Measurements from ENCODE around the gene SLC25A13.
A peak's percentile ranks its signal among the peaks of the same experiment; 100 is the strongest.

The SLC25A13 gene

DNA sequence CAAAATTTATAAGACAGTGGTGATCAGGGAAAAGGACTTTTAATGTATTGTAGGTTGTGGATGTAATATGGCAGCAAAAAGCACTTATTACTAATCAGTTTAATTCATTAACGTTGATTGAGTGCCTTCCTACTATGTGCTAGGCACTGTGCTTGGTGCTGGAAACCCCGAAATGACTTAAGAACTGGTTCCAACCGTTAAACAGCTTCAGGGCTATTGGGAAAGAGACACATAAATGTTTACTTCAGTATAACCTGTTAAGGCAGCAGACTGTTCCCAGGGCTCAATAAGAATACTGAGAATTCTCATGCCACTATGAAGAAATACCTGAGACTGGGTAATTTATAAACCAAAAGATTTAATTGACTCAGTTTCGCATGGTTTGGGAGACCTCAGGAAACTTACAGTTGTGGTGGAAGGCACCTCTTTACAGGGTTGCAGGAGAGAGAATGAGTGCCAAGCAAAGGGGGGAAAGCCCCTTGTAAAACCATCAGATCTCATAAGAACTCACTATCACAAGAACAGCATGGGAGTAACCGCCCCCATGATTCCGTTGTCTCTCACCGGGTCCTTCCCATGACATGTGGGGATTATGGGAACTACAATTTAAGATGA, 1.1 kb upstream of the SLC25A13 start:
- no peak for DNase-seq (ENCODE audit: low spot score)

- DNase-seq (ENCODE audit: low spot score) = no peak
These were observed 436 bp upstream of the SLC25A13 start for GRCh38 chr7:96322373-96322695.

DNA sequence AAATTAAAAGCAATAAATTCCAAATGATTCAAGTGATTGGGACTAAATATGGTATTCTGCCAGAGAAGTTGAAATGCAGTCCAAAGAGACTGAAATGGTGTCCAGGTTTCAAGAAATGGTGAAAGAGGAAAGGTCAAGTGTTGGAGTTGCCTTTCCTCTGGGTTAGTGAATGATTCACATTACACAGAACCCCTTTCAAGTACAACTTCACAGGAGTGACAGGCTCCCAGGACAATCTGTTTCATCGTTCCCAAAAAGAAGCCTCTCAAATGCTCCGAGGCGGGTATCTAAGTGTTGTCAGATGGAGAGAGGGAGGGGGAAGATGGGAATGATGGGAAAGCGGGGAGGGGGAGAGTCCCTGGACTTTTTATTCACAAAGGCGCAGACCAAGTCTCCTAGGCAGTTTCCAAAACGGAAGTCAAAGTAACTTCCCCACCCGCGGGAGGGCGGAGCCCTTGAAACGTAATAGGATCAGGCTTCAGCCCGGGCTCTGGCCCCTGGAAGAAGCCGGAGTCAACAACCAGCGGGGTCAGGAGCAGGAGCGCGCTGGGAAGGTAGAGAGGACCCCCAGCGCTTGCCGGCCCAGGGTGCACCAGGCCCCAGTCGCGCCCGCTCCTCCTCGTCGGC, 754 bp downstream of the SLC25A13 start:
- peak; percentile 86 for DNase-seq (ENCODE audit: low spot score)

GRCh38 chr7:96320442-96320841, 1.5 kb downstream of the SLC25A13 start:
- DNase-seq (ENCODE audit: low spot score) = no peak

DNA sequence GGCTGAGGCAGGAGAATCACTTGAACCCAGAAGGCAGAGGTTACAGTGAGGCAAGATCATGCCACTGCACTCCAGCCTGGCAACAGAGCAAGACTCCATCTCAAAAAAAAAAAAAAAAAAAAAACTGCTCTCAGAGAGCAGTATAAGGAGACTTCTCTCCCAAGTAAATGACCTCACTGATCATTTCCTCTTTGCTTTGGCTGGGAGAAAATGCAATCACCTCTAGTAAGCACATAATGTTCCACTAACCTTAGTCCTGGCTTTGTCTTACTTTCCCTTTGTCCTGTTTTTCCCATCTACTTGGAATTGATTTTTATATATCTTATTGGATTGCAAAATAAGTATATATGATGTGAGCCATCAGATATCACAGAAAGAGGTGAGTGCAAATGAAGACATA, 2.5 kb downstream of the SLC25A13 start:
- no peak for DNase-seq (ENCODE audit: low spot score)

DNA sequence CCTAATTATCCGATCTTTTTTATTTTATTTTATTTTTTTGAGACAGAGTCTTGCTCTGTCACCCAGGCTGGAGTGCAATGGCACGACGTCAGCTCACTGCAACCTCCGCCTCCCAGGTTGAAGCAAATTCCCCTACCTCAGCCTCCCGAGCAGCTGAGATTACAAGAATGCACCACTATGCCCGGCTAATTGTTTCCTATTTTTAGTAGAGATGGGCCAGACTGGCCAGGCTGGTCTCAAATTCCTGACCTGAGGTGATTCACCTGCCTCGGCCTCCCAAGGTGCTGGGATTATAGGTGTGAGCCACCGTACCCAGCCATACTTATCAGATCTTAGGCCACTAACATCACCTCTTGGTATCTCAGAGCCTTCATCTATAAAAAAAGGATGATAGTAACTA, 4.9 kb downstream of the SLC25A13 start:
- no peak for DNase-seq (ENCODE audit: low spot score)

GRCh38 chr7:96315125-96315512, 6.8 kb downstream of the SLC25A13 start:
- no peak for DNase-seq (ENCODE audit: low spot score)

DNA sequence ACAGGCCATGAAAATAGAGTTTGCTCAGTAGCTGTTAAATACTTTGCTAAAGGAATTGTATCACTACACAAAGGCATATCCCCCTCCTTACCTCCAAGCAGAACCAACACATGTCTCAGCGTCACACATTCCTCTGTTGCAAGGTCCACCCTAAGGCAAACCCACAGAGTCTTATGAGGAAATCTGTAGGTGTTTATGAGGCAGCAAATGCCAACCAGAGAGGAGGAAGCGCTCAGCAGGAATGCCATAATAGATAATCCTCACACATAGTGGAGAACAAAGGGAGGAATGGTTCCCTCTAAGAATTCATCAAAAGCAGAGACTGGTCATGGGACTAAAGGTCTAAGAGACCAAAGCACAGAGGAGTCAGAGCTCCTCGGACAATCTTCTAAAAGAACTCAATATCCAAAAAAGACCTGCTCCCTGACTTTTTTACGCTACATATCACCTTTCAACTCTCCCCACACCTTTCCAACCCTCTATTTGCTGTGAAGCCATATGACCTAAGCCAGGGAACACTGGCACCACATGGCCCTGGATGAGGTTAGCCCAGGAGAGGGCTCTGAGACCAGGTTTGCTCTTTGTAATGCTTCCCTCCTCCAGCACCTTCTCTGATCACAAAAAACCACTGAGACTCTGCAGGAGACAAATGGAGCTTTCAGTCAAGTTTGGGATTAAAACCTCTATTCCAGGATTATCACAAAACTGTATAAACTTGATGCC, 7.3 kb downstream of the SLC25A13 start:
- DNase-seq (ENCODE audit: low spot score) = no peak

- DNase-seq (ENCODE audit: low spot score) = no peak
These were observed 8.0 kb downstream of the SLC25A13 start for GRCh38 chr7:96313940-96314339.

- DNase-seq (ENCODE audit: low spot score) = no peak
These were observed 9.4 kb downstream of the SLC25A13 start for GRCh38 chr7:96312502-96312901.

- peak; percentile 68 for DNase-seq (ENCODE audit: low spot score)
These were observed 9.9 kb downstream of the SLC25A13 start for GRCh38 chr7:96311967-96312366.

DNA sequence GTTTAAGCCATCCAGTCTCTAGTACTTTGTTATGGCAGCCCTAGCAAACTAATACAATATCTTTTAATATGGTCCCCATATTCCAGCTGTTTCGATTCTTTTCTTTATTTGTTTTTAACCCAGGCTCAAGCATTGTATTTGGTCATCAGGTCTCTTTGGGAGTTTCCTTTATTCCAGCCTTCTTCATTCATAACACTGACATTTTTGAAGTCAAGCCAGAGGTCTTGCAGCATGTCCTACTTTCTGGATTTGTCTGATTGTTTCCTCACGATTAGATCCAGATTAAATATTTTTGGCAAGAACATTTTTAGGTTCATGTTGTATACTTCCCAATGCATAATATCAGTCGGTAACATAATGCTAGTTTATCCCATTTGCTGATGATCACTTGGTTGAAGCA, 11.8 kb downstream of the SLC25A13 start:
- no peak for DNase-seq (ENCODE audit: low spot score)

GRCh38 chr7:96308950-96309263, 13.0 kb downstream of the SLC25A13 start:
- no peak for DNase-seq (ENCODE audit: low spot score)

DNA sequence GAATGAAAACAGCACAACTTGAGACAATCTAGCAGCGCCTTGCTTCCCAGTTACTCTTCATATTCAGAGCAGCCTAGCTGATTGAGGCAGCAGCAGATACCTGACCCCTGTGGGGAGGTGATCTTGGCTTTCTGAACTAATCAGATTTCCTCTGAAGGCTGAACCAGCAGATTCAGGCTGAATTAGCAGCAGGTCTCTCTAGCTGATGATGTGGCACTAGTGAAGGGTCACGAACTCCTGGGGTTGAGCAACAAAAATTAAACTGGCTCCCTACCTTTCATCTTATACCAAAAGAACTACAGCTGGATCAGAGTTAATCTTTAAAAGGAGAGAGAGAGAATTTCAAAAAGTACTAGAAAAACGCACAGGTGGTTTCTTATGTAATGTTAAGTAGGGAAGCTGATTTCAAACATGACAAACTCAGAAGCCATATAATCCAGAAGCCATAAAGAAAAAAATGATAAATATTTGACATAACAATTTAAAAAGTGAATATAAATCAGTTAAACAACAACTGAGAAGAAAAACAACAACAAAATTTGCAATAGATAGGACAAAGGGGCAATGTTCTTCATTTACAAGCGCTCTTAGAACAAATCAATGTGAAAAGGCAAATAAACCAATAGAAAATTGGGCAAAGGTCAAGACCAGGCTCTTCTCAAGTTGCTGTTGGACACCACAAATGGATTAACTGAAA, 13.5 kb downstream of the SLC25A13 start:
- no peak for DNase-seq (ENCODE audit: low spot score)

DNA sequence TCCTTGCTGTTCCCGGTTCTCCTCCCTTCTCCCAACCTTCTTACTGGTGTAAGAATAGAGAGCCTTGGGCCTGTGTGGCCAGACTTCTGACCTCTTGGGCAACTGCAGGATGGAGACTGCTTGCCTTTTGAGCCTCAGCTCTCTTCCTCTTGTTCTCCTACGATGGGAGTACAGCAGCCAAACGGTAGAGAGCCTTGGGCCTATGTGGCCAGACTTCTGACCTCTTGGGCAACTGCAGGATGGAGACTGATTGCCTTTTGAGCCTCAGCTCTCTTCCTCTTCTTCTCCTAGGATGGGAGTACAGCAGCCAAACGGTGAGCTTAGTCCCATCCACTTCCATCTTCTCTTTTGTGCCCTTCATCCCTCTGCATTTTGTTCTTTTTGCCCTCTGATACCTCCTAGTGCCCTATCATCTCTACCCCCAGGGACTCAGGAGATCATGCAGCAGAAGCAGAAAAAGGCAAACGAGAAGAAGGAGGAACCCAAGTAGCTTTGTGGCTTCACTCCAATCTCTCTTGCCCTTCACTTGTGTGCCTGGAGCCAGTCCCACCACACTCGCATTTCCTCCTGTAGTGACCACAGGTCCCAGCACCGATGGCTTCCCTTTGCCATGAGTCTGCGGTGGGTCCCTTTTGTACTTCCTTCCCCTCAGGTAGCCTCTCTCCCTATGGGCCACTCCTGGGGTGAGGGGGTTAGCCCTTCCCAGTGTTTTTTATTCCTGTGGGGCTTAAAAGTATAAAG, 15.3 kb downstream of the SLC25A13 start:
- peak; percentile 19 for DNase-seq (ENCODE audit: low spot score)

DNA sequence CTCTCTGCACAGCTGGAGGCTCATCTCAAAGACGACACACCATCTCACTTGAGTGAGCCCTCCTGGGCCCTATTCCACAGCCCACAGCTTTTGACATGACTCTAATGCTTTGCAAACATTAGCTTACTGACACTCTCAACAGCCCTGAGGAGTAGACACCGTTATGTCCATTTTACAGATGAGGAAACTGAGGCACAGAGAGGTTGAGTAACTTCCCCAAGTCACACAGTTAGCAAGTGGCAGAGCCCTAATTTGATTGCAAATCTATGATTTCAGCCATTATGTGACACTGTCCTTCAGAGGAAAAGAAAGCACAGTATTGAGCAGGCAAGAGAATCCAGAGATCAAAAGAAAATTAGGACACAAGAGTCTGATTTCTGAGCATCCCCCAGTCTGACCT, 16.0 kb downstream of the SLC25A13 start:
- no peak for DNase-seq (ENCODE audit: low spot score)

DNA sequence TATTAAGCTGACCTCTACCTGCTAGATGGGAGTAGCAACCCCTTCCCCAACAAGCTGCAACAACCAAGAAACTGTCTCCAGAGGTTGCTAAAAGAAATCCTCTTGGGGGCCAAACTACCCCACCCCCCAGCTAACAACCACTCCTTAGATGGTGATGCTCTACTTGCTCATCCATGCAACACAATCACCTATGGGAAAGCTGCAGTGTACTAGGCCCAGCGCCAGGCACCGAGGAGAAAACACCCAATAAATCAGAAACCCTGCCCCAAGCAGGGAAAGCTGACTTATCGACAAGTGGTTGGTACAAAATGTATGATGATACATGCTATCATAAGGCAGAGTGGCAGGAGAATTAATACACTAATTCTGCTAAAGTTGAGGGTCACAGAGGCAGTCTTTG, 17.3 kb downstream of the SLC25A13 start:
- DNase-seq (ENCODE audit: low spot score) = no peak

DNA sequence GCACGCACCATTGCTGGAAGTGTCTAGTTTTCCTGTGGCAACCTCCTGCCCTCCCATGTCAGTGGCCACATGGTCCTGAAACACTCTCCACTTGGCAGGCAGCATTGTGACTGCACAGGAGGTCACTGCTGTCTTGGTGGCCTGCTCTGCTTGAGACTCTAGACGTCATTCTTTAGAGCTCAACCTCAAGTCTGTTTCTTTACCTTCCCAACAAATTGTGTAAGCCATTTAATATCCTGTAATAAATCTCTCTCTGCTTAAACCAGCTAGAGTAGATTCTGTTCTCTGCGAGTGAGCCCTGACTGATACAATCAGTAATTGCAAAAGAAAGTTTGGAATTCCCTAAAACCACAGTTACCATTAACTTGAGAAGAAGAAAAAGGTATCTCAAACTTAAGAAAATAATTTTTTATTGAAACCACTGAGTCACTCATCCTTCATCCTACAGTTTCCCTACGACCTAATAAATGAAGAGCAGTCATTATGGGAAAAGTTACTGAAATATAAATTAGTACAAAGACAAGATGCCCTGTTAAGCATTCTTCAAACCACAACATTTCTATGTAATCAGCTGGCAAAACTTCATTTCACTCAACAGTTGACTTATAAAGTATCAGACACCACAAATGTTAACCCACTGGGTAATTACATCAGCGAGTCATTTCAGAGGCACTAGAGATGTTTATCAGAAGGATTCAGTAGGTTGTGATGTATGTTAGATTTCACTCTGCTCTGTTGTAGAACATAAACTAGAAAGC, 18.0 kb downstream of the SLC25A13 start:
- no peak for DNase-seq (ENCODE audit: low spot score)

DNA sequence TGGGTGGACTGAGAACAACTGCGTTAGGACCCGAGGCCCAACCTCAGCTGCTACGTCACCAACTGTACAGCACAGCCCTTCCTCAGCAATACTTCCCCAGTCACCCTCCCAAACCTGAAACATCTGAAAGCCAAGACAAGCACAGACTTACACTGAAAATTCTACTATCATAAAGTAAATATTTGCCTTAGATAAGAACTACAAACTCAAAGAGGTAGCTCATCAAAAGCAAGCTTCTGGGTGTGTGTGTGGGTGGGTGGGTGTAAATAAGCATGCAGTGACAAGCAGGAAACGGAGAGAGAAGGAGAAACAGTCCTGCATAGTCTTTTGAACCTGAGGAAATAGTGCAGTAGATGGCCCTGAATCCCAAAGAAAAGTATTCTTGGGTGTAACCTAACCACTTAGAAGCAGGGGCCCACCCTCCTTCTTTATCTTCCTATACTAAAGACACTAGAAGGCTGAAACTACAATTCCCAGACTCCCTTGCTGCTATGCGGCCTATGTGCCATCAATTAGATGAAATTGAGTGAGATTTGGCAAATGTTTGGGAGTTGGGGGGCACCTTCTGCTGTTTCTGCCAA, 18.7 kb downstream of the SLC25A13 start:
- no peak for DNase-seq (ENCODE audit: low spot score)

DNA sequence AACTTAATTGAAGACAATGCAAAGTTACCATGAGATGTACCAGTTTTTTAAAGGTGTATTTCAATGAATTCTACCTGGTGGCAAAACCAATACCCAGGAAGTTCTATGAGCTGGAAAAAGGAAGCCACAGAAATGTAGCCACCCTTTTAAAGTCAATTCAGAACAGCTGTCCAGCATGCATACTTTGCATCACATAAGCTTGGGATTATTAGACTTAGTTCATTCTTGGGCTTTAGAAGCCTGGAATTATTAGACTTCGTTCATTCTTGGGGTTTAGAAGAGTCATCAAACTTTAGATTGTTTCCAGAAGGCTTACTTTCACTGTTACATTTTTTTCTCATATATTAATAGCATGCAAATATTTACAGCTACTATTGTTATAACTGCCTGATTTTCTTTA, 20.9 kb downstream of the SLC25A13 start:
- DNase-seq (ENCODE audit: low spot score) = no peak

GRCh38 chr7:96300502-96300901, 21.4 kb downstream of the SLC25A13 start:
- DNase-seq (ENCODE audit: low spot score) = no peak

Measured in Ammon's horn (tissue), 1 donor.